Activated CD8-positive, alpha-beta memory T cell treated with anti-CD3 and anti-CD28 coated beads, Interleukin-2, amount 10 ng/mL, durations not matched to agents 7 days and 5 days (primary cell): ENCODE measurements around the gene POLR1A. TPM values are rescaled to one million over a fixed set of nuclear protein-coding genes. Genes with fewer than 3 reads are reported as not detected.
A peak's percentile ranks its signal among the peaks of the same experiment; 100 is the strongest.

ENCODE experiments used
- ATAC-seq: fragments of 150-1000 bp; cut with Tn5 transposase; one replicate; pipeline ENCODE4 v1.10.0; 2021; ENCODE audit warnings: moderate library complexity
- CTCF ChIA-PET: fragments of 350-600 bp; sonication (Branson Sonifier 250); formaldehyde crosslinking; loops from one replicate; lab custom pipeline; 2021; ENCODE audit warnings: antibody characterized with exemption; lab: Charles Lee
- DNase-seq: peaks from one replicate; pipeline ENCODE4 v3.0.0-alpha.2; 2020
- H3K27ac Mint-ChIP-seq: one replicate; pipeline ENCODE4 v1.8.0; 2021; ENCODE audit warnings: mild to moderate bottlenecking, mixed read lengths
- H3K27me3 Mint-ChIP-seq: one replicate; pipeline ENCODE4 v1.8.0; 2021; ENCODE audit warnings: mixed read lengths
- H3K36me3 Mint-ChIP-seq: one replicate; pipeline ENCODE4 v1.8.0; 2021; ENCODE audit warnings: mild to moderate bottlenecking, mixed read lengths
- H3K4me1 Mint-ChIP-seq: one replicate; pipeline ENCODE4 v1.8.0; 2021; ENCODE audit warnings: mixed read lengths
- H3K4me3 Mint-ChIP-seq: one replicate; pipeline ENCODE4 v1.8.0; 2021; ENCODE audit warnings: mild to moderate bottlenecking, moderate library complexity, mixed read lengths
- H3K9me3 Mint-ChIP-seq: one replicate; pipeline ENCODE4 v1.8.0; 2022; ENCODE audit warnings: low read depth, mixed read lengths
- total RNA-seq, 2 experiments: library from RNA; stranded (reverse); gene quantifications; one replicate each; pipeline ENCODE4 v1.2.3, GENCODE V29; 2021

POLR1A gene
- total RNA-seq, 2 experiments from 2014 or later, result 38.2 to 51.2 TPM

GRCh38 chr2:86081724-86082123 lies 24.0 kb downstream of the POLR1A start:
- no peak for DNase-seq
- H3K27ac Mint-ChIP-seq, result no peak overlapping the region
- no peak overlapping the region for H3K4me3 Mint-ChIP-seq
- peaks cover 35% of the 10 kb centered on the region for H3K4me1 Mint-ChIP-seq
- ATAC-seq, result no peak
- H3K9me3 Mint-ChIP-seq, result no peaks in the 10 kb centered on the region
- H3K36me3 Mint-ChIP-seq, result peaks cover 32% of the 10 kb centered on the region
- CTCF ChIA-PET, result interaction anchor here (0.9 to 9.3 kb wide), 7 partner anchors 11 to 254 kb away, joined by 3 to 391 read pairs (median 5); partner anchors contain the start of gene ST3GAL5
- H3K27me3 Mint-ChIP-seq, result no peaks in the 10 kb centered on the region

DNA sequence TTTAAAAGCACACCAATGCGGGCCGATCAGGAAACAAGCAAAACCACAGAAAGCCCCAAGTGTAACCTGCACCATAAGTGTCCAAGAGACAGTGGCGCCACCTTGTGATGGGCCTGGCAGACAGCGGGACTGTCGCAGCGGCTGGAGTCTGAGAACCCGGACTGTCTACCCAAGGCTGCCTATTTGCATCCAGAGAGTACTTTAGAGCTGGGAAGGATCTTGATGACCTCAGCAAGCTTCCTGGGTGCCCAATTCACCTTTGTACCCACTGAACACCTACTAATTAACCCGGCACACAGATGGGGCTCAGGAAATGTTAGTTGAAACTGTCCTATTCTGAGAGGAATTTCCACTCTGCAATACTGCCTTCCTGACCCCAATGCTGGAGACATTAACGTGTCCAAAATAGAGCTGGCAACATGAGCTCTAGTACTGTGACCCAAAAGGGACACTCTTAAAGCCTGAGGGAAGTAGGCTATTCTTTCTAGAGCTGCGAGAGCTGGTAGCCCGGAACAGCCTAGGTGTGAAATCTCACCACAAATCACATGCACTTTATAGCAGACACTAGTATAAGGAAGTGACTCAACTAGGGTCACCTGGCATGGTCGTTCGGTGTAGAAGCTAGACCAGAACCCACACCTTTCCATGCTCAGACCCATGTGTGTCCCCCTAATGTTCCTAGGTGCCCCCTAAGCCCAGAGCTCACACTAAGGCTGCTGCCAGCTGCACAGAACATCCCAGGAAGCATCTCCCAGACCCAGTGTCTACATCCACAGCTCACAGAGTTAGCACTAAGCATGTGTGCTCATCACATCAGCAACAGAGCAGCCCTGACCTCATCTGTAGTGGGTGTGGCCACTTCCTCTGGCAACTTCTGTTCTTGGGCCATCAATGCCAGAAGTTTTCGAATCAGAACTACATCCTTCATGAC lies 25.4 kb downstream of the POLR1A start:
- Mint-ChIP-seq H3K4me3 (no peak overlapping the region), H3K9me3 (no peaks in the 10 kb centered on the region), H3K27me3 (no peaks in the 10 kb centered on the region), H3K36me3 (peaks cover 27% of the 10 kb centered on the region), H3K4me1 (peaks cover 35% of the 10 kb centered on the region), H3K27ac (peak overlapping the region; percentile 88)
- DNase-seq, result peak; percentile 93
- CTCF ChIA-PET, result interaction anchor here (0.8 to 9.3 kb wide), 44 partner anchors 9 to 443 kb away, joined by 3 to 391 read pairs (median 4); partner anchors contain the start of genes POLR1A, PTCD3 and ST3GAL5
- ATAC-seq, result peak; percentile 85

- Mint-ChIP-seq H3K9me3 (no peaks in the 10 kb centered on the region), H3K27me3 (no peaks in the 10 kb centered on the region), H3K27ac (peak overlapping the region; percentile 70), H3K4me3 (no peak overlapping the region), H3K4me1 (peaks cover 35% of the 10 kb centered on the region), H3K36me3 (peaks cover 28% of the 10 kb centered on the region)
- DNase-seq, result peak; percentile 70
- ATAC-seq, result peak; percentile 51
- CTCF ChIA-PET, result interaction anchor here (0.6 to 9.3 kb wide), 38 partner anchors 7 to 358 kb away, joined by 3 to 391 read pairs (median 5); partner anchors contain the start of genes POLR1A, PTCD3 and ST3GAL5
These were observed 26.7 kb downstream of the POLR1A start for GRCh38 chr2:86078774-86079545.

GRCh38 chr2:86075886-86076285 lies 29.8 kb downstream of the POLR1A start:
- H3K4me3 Mint-ChIP-seq, result no peak overlapping the region
- no peak for DNase-seq
- CTCF ChIA-PET, result interaction anchor here (5.4 to 9.3 kb wide), 3 partner anchors 40 to 248 kb away, joined by 43 to 391 read pairs (median 126); partner anchors contain the start of gene ST3GAL5
- H3K9me3 Mint-ChIP-seq, result peaks cover 3% of the 10 kb centered on the region
- no peaks in the 10 kb centered on the region for H3K27me3 Mint-ChIP-seq
- ATAC-seq, result no peak
- H3K27ac Mint-ChIP-seq, result no peak overlapping the region
- H3K4me1 Mint-ChIP-seq, result peaks cover 39% of the 10 kb centered on the region
- peaks cover 39% of the 10 kb centered on the region for H3K36me3 Mint-ChIP-seq

GRCh38 chr2:86074811-86075210 lies 30.9 kb downstream of the POLR1A start:
- Mint-ChIP-seq H3K4me1 (peaks cover 28% of the 10 kb centered on the region), H3K4me3 (no peak overlapping the region), H3K27me3 (no peaks in the 10 kb centered on the region), H3K36me3 (peaks cover 46% of the 10 kb centered on the region), H3K27ac (no peak overlapping the region), H3K9me3 (peaks cover 3% of the 10 kb centered on the region)
- DNase-seq, result no peak
- CTCF ChIA-PET, result interaction anchor here (0.8 to 9.3 kb wide), 3 partner anchors 18 to 247 kb away, joined by 3 to 391 read pairs (median 126); partner anchors contain the start of gene ST3GAL5
- ATAC-seq, result no peak

DNA sequence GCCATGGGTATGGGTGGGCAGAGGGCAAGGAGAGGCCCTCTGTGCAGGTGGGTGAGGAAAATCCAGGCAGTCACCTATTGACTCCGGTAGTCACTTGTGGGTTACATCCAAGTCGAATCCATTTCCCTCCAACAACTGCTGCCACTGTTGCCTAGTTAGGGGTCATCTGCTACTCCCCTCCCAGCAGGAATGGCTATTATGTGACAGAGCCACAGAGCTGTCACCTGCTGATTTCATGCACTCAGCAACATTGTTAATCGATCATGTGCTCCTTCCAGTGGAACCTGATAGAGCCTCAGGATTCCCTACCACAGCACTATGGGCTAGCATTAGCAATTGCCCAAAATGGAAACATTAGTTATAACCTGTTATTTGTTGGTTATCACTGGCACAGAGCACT lies 31.4 kb downstream of the POLR1A start:
- Mint-ChIP-seq H3K4me3 (no peak overlapping the region), H3K36me3 (peaks cover 50% of the 10 kb centered on the region), H3K9me3 (peaks cover 3% of the 10 kb centered on the region), H3K4me1 (peaks cover 27% of the 10 kb centered on the region), H3K27me3 (no peaks in the 10 kb centered on the region), H3K27ac (no peak overlapping the region)
- ATAC-seq (no peak), DNase-seq (no peak)
- CTCF ChIA-PET, result interaction anchor here (0.8 to 9.3 kb wide), 3 partner anchors 17 to 247 kb away, joined by 3 to 391 read pairs (median 126); partner anchors contain the start of gene ST3GAL5

DNA sequence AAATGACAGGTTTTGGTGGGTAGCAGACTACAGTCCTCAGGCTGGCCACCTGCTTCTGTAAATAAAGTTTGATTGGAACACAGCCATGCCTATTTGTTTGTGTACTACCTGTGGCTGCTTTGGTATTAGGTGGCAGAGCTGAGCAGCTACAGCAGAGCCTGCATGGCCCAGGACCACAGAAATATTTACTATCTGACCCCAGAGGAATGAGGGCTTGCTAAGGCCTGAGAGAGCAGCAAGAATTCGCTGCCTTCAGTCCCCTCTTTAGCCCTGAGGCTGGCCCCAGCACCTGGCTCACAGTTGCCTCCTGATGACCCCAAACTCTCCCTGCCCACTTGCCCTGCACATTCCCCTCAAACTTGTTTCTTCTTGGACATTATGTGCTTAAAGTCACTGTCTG lies 32.5 kb downstream of the POLR1A start:
- no peak overlapping the region for H3K4me3 Mint-ChIP-seq
- H3K27me3 Mint-ChIP-seq, result no peaks in the 10 kb centered on the region
- DNase-seq (no peak), ATAC-seq (no peak)
- H3K9me3 Mint-ChIP-seq, result peaks cover 3% of the 10 kb centered on the region
- CTCF ChIA-PET, result interaction anchor here (1.0 to 3.4 kb wide), 3 partner anchors 37 to 246 kb away, joined by 3 to 20 read pairs (median 4); no protein-coding TSS in a partner anchor
- peaks cover 47% of the 10 kb centered on the region for H3K36me3 Mint-ChIP-seq
- H3K27ac Mint-ChIP-seq, result no peak overlapping the region
- H3K4me1 Mint-ChIP-seq, result peaks cover 27% of the 10 kb centered on the region

- DNase-seq, result no peak
- peaks cover 46% of the 10 kb centered on the region for H3K36me3 Mint-ChIP-seq
These were observed 33.3 kb downstream of the POLR1A start for GRCh38 chr2:86072271-86072858.

DNA sequence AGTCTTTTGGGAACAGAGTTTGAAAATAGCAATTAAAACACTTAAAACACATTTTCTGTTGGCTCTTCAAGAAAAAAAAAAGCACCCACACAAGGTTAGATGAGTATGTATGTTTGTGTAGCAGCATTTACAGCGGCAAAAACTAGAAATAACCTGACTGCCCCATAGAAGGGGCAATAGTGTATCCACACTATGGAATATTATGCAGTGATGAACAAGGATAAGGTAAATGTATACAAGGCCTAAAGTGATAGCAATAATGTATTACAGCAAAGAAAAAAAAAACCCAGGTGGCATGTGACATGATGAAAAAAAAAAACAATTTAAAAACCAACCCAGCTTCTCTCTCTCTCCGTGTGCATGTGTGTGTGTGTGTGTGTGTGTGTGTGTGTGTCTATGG lies 34.8 kb downstream of the POLR1A start:
- DNase-seq (no peak), ATAC-seq (no peak)
- H3K36me3 Mint-ChIP-seq, result peaks cover 50% of the 10 kb centered on the region
- H3K27me3 Mint-ChIP-seq, result no peaks in the 10 kb centered on the region
- no peak overlapping the region for H3K4me3 Mint-ChIP-seq
- H3K27ac Mint-ChIP-seq, result no peak overlapping the region
- H3K9me3 Mint-ChIP-seq, result peaks cover 3% of the 10 kb centered on the region
- CTCF ChIA-PET, result interaction anchor here (1.2 to 3.4 kb wide), 4 partner anchors 9 to 243 kb away, joined by 3 to 20 read pairs (median 8); partner anchors contain the start of gene ST3GAL5
- H3K4me1 Mint-ChIP-seq, result peaks cover 37% of the 10 kb centered on the region

More at GRCh38 chr2:86072271-86072858, 33.3 kb downstream of the POLR1A start:
- H3K4me1 Mint-ChIP-seq, result peaks cover 33% of the 10 kb centered on the region
- H3K9me3 Mint-ChIP-seq, result peaks cover 3% of the 10 kb centered on the region
- ATAC-seq, result no peak
- CTCF ChIA-PET, result interaction anchor here (1.0 to 3.4 kb wide), 4 partner anchors 8 to 245 kb away, joined by 3 to 20 read pairs (median 6); no protein-coding TSS in a partner anchor
- H3K27me3 Mint-ChIP-seq, result no peaks in the 10 kb centered on the region
- peak overlapping the region; percentile 58 for H3K27ac Mint-ChIP-seq
- H3K4me3 Mint-ChIP-seq, result no peak overlapping the region

- no peak for DNase-seq
- peaks cover 37% of the 10 kb centered on the region for H3K4me1 Mint-ChIP-seq
- no peak for ATAC-seq
- CTCF ChIA-PET, result interaction anchor here (1.3 to 3.2 kb wide), 3 partner anchors 12 to 181 kb away, joined by 3 to 20 read pairs (median 6); partner anchors contain the start of gene ST3GAL5
- peak overlapping the region; percentile 56 for H3K27ac Mint-ChIP-seq
- H3K9me3 Mint-ChIP-seq, result peaks cover 3% of the 10 kb centered on the region
- no peaks in the 10 kb centered on the region for H3K27me3 Mint-ChIP-seq
- peaks cover 59% of the 10 kb centered on the region for H3K36me3 Mint-ChIP-seq
- H3K4me3 Mint-ChIP-seq, result no peak overlapping the region
These were observed 35.8 kb downstream of the POLR1A start for GRCh38 chr2:86069783-86070339.

DNA sequence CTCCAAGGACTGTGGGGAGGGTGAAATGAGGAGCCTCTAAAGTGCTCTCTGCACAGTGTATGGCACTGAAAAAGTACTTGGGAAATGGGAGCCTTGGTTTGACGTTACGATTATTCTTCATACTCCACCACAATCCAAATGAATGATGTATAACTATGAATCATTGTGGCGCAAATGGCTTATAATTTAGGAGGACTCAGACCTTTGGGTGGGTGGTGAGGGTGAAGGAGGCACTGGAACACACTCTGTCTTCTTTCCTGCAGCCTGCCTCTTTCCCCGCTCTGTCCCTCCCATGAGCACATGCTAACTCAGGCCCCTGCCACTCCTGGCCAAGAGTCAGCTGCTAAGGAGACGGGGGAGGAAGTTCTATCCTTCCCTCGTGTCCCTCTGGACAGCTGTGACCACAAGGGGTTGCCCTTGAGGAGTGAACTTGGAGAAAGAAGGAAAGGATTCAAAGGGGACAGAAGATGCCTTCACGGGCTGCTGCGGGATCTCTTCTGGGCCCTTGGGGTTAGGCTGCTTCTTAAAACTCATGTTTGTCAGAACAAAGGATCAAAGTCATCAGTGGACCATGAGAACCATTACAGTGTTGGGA lies 36.5 kb downstream of the POLR1A start:
- Mint-ChIP-seq H3K4me1 (peaks cover 41% of the 10 kb centered on the region), H3K4me3 (no peak overlapping the region), H3K9me3 (peaks cover 3% of the 10 kb centered on the region), H3K27ac (peak overlapping the region; percentile 56), H3K27me3 (no peaks in the 10 kb centered on the region), H3K36me3 (peaks cover 64% of the 10 kb centered on the region)
- ATAC-seq (no peak), DNase-seq (no peak)
- CTCF ChIA-PET, result interaction anchor here (1.3 to 3.5 kb wide), 6 partner anchors 10 to 242 kb away, joined by 3 to 25 read pairs (median 13); partner anchors contain the start of gene ST3GAL5
